HUES48 (cell line): Measurements from ENCODE around the gene FGR.
"Not testable (repeated sequence)": the region's sequence is repeated elsewhere in the genome, so short reads cannot be mapped to it uniquely, and the experiment has no call there.

Source experiments
- H3K27ac ChIP-seq: one replicate; pipeline ENCODE4 v1.7.0; 2013; ENCODE audit warnings: low read depth, low read length, inconsistent platforms
- H3K27me3 ChIP-seq: 2 replicates; pipeline ENCODE4 v1.6.1; 2013; ENCODE audit warnings: mild to moderate bottlenecking, low read length; ENCODE audit not compliant: control insufficient read depth, insufficient read depth
- H3K36me3 ChIP-seq: 2 replicates; pipeline ENCODE4 v1.6.1; 2013; ENCODE audit warnings: low read length; ENCODE audit not compliant: control insufficient read depth, insufficient read depth
- H3K4me1 ChIP-seq: 2 replicates; pipeline ENCODE4 v1.6.1; 2013; ENCODE audit warnings: mild to moderate bottlenecking, low read length; ENCODE audit not compliant: control insufficient read depth, insufficient read depth
- H3K4me3 ChIP-seq: 2 replicates; pipeline ENCODE4 v1.5.1; 2013; ENCODE audit warnings: mild to moderate bottlenecking, low read depth, low read length
- H3K9ac ChIP-seq: 2 replicates; pipeline ENCODE4 v1.6.1; 2013; ENCODE audit warnings: mild to moderate bottlenecking, low read depth, low read length, moderate library complexity
- H3K9me3 ChIP-seq: 2 replicates; pipeline ENCODE4 v1.6.1; 2013; ENCODE audit warnings: low read length; ENCODE audit not compliant: control insufficient read depth, insufficient read depth

The FGR gene

GRCh38 chr1:27623327-27624212 lies 11.4 kb downstream of the FGR start:
- peaks cover under 1% of the 10 kb centered on the region; the same call in 1 of the 2 replicates for H3K27me3 ChIP-seq
- H3K36me3 ChIP-seq = no peaks in the 10 kb centered on the region
- no peak overlapping the region for H3K9ac ChIP-seq
- no peak overlapping the region for H3K27ac ChIP-seq
- H3K4me1 ChIP-seq = peaks cover 7% of the 10 kb centered on the region; the same call in 1 of the 2 replicates
- no peak overlapping the region for H3K4me3 ChIP-seq
- no peaks in the 10 kb centered on the region for H3K9me3 ChIP-seq

GRCh38 chr1:27622828-27623227 lies 12.2 kb downstream of the FGR start:
- Histone ChIP-seq H3K9ac (no peak overlapping the region), H3K27me3 (no peaks in the 10 kb centered on the region), H3K27ac (no peak overlapping the region), H3K4me1 (peaks cover 7% of the 10 kb centered on the region; the same call in 1 of the 2 replicates), H3K4me3 (no peak overlapping the region), H3K9me3 (no peaks in the 10 kb centered on the region), H3K36me3 (no peaks in the 10 kb centered on the region)

DNA sequence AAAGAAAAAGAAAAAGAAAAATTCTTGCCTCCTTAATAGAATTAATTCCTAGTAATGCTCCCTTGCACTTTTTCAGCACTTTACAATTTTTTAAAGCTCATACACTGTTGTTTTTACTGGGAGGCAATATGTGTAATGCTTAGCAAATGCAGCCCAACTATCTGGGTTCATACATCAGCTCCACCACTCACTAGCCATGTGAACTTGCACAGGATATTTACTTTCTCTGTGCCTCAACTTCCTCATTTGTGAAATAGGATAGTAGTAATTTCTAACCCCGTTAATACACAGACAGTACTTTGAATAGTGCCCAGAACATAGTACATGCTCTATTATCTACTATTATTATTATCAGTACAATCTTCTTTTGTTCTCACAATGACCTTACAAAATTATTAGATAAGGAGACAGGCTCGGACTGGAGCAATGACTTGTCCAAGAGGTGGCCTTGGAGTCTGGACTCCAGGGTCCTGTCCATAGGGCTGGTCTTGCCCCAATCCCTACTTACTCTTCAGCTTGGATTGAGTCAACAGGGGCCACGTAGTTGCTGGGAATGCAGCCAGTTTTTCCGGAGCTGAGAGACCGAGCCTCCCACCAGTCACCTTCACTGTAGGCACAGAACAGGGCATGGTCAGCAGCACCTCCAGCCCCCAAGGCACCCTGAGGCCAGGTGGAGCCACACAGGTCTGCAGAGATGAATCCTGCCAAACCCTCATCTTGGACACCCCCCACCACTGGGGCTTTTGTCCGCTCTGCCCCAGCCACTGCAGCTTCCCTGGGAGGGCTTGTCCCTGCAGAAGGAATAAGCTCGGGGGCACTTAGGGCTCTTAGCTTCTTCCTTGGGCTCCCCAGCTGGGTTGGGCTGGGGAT lies 13.7 kb downstream of the FGR start:
- no peak overlapping the region for H3K9ac ChIP-seq
- no peaks in the 10 kb centered on the region for H3K9me3 ChIP-seq
- peaks cover 11% of the 10 kb centered on the region; the same call in 1 of the 2 replicates for H3K4me1 ChIP-seq
- H3K4me3 ChIP-seq = no peak overlapping the region
- no peaks in the 10 kb centered on the region for H3K27me3 ChIP-seq
- H3K36me3 ChIP-seq = no peaks in the 10 kb centered on the region
- no peak overlapping the region for H3K27ac ChIP-seq

DNA sequence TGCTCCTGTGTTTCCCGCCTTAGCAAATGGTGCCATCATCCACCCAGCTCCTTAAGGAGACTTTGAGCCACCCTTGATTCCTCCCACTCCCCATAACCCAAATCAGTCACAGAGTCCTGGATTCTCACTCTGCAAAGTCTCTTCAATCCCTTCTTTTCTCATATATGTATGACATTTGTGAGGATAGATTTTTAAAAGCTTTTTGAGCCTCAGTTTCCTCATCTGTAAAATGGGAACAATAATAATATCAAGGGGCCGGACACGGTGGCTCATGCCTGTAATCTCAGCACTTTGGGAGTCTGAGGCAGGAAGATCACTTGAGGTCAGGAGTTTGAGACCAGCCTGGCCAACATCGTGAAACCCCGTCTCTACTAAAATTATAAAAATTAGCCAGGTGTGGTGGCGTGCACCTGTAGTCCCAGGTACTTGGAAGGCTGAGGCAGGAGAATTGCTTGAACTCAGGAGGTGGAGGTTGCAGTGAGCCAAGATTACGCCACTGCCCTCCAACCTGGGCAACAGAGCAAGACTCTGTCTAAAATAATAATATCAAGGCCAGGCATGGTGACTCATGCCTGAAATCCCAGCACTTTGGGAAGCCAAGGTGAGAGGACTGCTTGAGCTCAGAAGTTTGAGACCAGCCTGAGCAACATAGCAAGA lies 15.1 kb downstream of the FGR start:
- peaks cover 11% of the 10 kb centered on the region; the same call in 1 of the 2 replicates for H3K4me1 ChIP-seq
- H3K9me3 ChIP-seq, H3K36me3 ChIP-seq, H3K4me3 ChIP-seq, H3K9ac ChIP-seq, H3K27ac ChIP-seq, H3K27me3 ChIP-seq: not testable (repeated sequence)

- no peak overlapping the region for H3K9ac ChIP-seq
- peaks cover 8% of the 10 kb centered on the region for H3K27me3 ChIP-seq
- no peaks in the 10 kb centered on the region for H3K9me3 ChIP-seq
- H3K4me1 ChIP-seq = peaks cover 11% of the 10 kb centered on the region; the same call in 1 of the 2 replicates
- no peaks in the 10 kb centered on the region for H3K36me3 ChIP-seq
- no peak overlapping the region for H3K27ac ChIP-seq
- H3K4me3 ChIP-seq = no peak overlapping the region
Measured at GRCh38 chr1:27618341-27619082, 16.5 kb downstream of the FGR start.

- H3K27me3 ChIP-seq = peaks cover 8% of the 10 kb centered on the region
- H3K9me3 ChIP-seq = no peaks in the 10 kb centered on the region
- no peaks in the 10 kb centered on the region for H3K36me3 ChIP-seq
- H3K9ac ChIP-seq = no peak overlapping the region
- H3K4me1 ChIP-seq = 0 out of 2 replicates have a peak, but pooled peaks cover 4% of the 10 kb centered on the region
- H3K4me3 ChIP-seq = no peak overlapping the region
- no peak overlapping the region for H3K27ac ChIP-seq
Measured at GRCh38 chr1:27617420-27617819, 17.6 kb downstream of the FGR start.

GRCh38 chr1:27616441-27616840 lies 18.5 kb downstream of the FGR start:
- Histone ChIP-seq H3K9ac (no peak overlapping the region), H3K9me3 (no peaks in the 10 kb centered on the region), H3K27me3 (peaks cover 8% of the 10 kb centered on the region), H3K27ac (no peak overlapping the region), H3K36me3 (no peaks in the 10 kb centered on the region), H3K4me3 (no peak overlapping the region), H3K4me1 (0 out of 2 replicates have a peak, but pooled peaks cover 4% of the 10 kb centered on the region)

DNA sequence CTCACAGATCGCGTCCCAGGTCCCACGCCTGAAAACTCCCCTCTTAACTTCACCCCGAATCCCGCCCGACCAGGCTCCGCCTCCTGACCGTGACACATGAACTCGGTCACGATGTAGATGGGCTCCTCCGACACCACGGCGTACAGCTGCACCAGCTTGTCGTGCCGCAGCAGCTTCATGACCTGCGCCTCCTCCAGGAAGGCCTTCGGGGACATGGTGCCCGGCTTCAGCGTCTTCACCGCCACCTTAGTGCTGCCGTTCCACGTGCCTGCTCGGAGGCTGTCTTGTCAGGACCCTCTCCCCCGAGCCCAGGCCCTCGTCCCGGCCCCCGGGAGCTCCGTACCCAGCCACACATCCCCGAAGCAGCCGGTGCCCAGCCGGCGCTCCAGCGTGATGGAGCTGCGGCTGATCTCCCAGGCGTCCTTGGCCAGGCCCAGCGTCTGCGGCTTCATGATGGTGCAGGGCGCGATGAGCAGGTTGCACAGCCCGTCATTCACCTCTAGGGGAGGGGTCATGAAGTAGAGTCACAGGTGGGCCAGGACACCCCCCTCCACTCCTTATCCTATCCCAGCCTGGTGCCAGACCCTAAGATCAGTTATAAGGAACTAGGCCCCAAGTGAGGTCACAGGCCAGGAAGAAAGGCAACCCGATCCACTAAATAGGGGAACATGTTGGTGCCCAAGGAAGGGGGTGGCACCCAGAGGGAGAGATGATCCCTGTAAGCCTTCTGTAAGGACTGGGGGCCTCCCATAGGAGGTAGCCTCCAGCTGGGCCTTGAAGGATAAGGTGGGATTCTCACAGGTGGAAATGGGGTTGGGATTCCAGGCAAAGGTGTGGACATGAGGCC lies 19.4 kb downstream of the FGR start:
- Histone ChIP-seq H3K4me3 (peak overlapping the region; percentile 77), H3K9ac (no peak overlapping the region), H3K36me3 (no peaks in the 10 kb centered on the region), H3K27ac (no peak overlapping the region), H3K27me3 (peaks cover 8% of the 10 kb centered on the region), H3K9me3 (no peaks in the 10 kb centered on the region), H3K4me1 (0 out of 2 replicates have a peak, but pooled peaks cover 4% of the 10 kb centered on the region)

DNA sequence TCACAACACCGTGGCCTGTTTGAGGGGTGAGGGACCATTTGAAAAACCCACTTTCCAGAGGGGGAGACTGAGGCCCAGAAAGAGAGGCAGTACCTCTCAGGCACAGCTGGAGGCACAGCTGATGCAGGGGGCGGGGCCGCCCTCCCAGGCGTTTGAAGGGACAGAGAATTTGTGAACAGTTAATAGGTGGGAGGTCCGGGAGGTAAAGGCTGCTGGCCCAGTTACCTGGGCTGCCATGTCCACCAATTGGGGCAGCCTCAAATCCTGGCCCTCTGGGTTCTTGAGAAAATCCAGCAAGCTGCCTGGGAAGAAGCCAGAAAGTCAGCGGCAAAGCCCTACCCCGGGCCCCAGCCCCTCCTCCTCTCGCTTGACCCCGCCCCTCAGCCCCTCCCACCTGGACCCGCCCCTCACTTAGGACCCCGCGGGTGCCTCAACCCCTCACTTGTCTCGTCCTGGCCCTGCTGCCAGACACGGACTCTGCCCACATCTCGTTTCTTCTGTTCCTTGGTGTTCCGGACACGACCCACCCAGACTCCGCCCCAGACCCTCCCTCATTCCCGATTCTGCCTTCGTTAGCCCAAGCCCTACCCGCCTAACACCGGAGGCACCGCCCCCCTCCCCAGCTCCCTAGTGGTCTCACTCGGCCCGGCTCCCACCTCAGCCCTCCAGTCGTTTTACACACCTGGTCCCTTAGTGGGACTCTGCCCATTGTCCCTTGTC lies 20.2 kb downstream of the FGR start:
- no peaks in the 10 kb centered on the region for H3K36me3 ChIP-seq
- 0 out of 2 replicates have a peak, but pooled peaks cover 4% of the 10 kb centered on the region for H3K4me1 ChIP-seq
- peak overlapping the region; percentile 77 for H3K4me3 ChIP-seq
- no peaks in the 10 kb centered on the region for H3K9me3 ChIP-seq
- H3K9ac ChIP-seq = no peak overlapping the region
- H3K27me3 ChIP-seq = peaks cover 8% of the 10 kb centered on the region
- no peak overlapping the region for H3K27ac ChIP-seq
